ENCODE data around the gene KMT2D.

KMT2D gene

GRCh38 chr12:49060237-49061156 lies at the start of gene KMT2D:
KMT2D (minus strand) TSS chr12:49060794; CDS start chr12:49055324, 5,470 bp downstream.
- peak; percentile 98 for DNase-seq (ENCODE audit: low read depth)

- DNase-seq (ENCODE audit: low read depth) = no peak
These were observed 49.3 kb upstream of the KMT2D start for GRCh38 chr12:49109641-49110463.

GRCh38 chr12:49108958-49109404 lies 48.4 kb upstream of the KMT2D start:
- DNase-seq (ENCODE audit: low read depth) = no peak

GRCh38 chr12:49105504-49106084 lies 45.0 kb upstream of the KMT2D start:
- no peak for DNase-seq (ENCODE audit: low read depth)

- no peak for DNase-seq (ENCODE audit: low read depth)
These were observed 44.2 kb upstream of the KMT2D start for GRCh38 chr12:49104822-49105221.

- no peak for DNase-seq (ENCODE audit: low read depth)
These were observed 39.8 kb upstream of the KMT2D start for GRCh38 chr12:49100380-49100779.

GRCh38 chr12:49098703-49099102 lies 38.1 kb upstream of the KMT2D start:
- no peak for DNase-seq (ENCODE audit: low read depth)

GRCh38 chr12:49098035-49098451 lies 37.4 kb upstream of the KMT2D start:
- no peak for DNase-seq (ENCODE audit: low read depth)

- no peak for DNase-seq (ENCODE audit: low read depth)
These were observed 36.8 kb upstream of the KMT2D start for GRCh38 chr12:49097381-49097780.

GRCh38 chr12:49094975-49095365 lies 34.4 kb upstream of the KMT2D start:
- DNase-seq (ENCODE audit: low read depth) = no peak

GRCh38 chr12:49094160-49094974 lies 33.8 kb upstream of the KMT2D start, which contains the start of gene DHH:
DHH (minus strand) TSS chr12:49094801; CDS start chr12:49094512, 289 bp downstream.
- DNase-seq (ENCODE audit: low read depth) = no peak

- DNase-seq (ENCODE audit: low read depth) = no peak
These were observed 33.2 kb upstream of the KMT2D start for GRCh38 chr12:49093792-49094159.

- DNase-seq (ENCODE audit: low read depth) = no peak
These were observed 32.3 kb upstream of the KMT2D start for GRCh38 chr12:49092816-49093406.

- DNase-seq (ENCODE audit: low read depth) = no peak
These were observed 31.7 kb upstream of the KMT2D start for GRCh38 chr12:49092086-49092815.

GRCh38 chr12:49091836-49092085 lies 31.2 kb upstream of the KMT2D start:
- DNase-seq (ENCODE audit: low read depth) = no peak

- DNase-seq (ENCODE audit: low read depth) = no peak
These were observed 30.7 kb upstream of the KMT2D start for GRCh38 chr12:49091056-49091835.

- peak; percentile 40 for DNase-seq (ENCODE audit: low read depth)
These were observed 29.5 kb upstream of the KMT2D start for GRCh38 chr12:49089821-49090773.

- no peak for DNase-seq (ENCODE audit: low read depth)
These were observed 28.3 kb upstream of the KMT2D start for GRCh38 chr12:49088932-49089330.

Measured in fibroblast of gingiva (primary cell).